ENCODE data around the gene MYO16.

MYO16 gene

DNA sequence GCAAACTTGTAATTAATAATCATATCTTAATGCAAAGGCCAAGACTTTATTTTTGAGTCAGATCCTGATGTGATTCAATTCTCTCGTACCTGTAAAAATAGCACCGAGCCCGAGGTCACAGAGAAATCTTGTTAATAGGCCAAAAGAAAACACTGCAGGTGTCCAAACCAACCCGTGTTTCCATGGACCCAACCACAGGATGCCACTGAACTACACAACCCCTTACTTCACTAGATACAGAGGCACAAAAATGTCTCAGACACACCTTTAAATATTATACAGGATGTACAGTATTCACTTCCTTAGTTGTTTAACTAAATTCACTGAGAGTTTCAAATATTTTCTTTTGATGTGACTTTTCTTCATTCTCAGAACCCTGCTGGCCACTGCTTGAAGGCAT, 530.9 kb downstream of the MYO16 start:
- DNase-seq: no peak

DNA sequence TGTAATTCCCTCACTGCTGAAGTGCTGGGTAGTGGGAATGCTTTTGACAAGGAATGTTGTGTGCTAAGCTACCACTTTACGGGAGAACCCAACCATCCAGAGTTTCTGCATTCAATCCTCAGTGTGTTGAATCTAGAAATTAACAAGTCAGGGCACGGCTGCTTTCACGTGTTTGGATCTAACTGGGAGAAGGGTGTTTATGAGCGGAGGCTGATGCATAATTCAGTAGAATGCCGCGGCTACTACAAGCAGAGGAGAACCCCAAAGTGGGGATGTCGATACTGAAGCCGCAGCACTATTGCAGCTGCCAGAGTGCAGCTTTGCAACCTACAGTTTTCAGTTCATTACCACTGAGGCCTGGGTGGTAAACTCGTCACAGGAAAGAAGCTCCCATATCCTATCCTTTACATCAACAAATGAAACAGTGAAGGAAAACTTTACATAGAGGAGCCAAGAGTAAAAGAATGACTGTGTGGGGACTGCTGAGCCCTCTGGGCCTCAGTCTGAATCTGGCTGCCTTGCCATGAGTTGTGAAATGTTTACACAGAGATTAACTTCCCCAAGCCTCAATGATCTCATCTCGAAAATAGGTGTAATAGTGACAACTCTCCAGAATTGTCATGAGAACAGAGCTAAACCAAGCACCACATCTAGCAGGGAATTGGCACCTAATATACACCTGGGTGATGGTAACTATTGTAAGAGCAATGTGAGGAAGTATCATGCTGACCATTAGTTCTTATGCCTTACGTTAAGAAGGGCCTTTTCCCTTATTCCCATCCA, 531.7 kb downstream of the MYO16 start:
- DNase-seq: no peak

DNA sequence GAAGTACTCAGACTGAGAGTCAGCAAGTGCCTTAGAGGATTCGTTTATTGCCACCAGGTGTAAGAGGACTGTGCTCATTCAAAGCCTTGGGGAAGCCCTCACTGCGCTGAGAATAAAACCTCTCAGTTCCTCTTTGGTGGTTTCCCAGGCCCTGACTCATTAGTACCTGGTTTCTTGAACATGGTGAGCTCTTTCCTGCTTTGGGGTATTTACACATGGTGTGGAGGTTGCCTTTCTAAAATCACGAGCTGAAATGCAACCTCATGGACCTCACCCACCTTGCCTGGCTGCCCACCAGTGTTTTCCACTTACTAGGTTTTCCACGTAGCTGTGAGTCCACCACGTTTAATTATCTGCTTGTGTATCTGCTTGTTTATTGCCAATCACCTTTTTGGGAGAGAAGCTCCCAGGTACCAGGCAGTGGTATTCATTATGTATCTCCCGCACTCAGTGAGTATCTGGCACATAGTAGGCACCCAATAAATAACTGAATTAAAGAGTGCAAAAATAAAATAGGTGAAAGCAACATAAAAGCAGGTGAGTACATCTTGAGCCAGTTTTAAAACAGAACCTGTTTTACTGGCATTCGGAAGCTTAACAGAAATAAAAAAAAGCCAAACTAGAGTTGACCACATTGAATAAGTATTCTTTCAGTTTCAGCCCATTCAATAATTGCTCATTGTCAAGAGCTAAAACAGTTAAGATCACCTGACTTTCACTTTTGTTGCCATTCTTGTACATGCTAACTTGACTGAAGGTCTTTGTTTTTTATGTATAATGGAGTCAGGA, 533.0 kb downstream of the MYO16 start:
- DNase-seq: no peak

DNA sequence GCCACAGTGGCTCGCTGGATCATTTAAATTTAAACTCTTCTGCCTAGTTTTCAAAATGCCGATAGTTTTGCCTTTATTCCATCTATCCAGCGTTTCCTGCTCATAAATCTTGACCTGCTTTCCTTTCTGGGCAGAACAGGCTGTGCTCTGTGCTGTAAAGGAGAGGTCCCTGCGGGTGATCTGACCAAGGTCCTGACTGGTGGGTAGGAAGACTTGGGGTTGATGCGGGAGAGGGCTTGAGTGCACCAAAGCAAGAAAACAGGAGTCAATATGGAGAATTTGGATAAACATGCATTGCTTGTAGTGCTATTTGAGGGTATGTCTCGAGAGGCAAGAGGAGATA, 533.6 kb downstream of the MYO16 start:
- no peak for DNase-seq

DNA sequence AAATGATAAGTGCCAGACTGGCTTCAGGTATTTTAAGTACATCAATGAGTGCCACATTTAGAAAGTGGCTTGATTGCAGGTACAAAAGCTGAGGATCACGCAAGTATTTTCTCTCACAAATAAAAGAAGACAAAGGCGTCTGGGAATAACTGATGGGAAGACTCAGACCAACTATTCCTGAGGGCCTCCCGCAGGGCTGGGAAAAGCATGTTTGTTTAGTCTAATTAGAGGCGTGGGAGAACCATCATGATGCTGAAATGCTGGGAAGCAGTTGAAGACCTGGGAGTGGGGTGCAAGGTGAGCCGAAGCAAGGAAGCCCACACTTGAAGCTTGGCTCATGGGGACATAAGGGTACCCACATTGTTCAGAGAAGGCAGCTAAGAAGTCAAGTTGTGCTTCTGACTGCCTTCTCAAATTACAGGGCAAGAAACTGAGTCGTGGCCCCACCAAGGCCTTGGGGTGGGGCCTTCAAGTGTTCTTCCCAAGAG, 536.0 kb downstream of the MYO16 start:
- no peak for DNase-seq

DNA sequence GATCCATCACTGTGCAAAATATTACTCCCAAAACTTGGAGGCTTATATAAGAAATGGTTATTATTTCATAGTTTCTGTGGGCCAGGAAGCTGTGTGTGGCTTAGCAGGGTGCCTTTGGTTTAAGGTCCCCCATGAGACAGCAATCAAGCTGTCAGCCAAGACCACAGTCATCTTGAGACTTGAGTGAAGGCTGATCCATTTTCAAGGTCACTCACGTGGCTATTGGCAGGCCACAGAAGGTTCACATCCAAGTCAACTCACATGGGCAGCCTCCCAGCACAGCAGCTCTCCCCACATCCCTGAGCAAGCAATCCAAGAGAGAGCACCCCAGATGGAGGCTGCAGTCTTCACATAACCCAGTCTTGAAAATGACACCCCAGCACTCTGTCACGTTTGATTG, 537.4 kb downstream of the MYO16 start:
- DNase-seq: no peak

DNA sequence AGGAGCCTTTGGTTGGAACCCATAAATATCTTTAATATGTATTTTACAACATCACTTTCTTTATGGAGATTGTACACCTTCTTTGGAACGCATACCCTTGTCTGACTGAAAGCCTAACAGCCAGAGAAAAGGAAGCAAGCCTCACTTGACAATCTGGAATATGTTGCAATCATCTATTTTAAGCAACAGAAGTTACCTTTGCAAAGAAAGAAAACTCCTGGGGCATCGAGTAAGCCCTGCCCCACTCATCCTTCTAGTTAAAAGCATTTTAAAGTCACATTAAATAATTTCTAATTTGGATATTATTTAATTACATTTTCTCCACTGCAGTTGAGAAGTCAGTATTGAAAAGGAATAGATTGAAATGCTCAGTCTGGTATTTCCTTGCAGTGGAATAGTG, 542.7 kb downstream of the MYO16 start:
- no peak for DNase-seq

DNA sequence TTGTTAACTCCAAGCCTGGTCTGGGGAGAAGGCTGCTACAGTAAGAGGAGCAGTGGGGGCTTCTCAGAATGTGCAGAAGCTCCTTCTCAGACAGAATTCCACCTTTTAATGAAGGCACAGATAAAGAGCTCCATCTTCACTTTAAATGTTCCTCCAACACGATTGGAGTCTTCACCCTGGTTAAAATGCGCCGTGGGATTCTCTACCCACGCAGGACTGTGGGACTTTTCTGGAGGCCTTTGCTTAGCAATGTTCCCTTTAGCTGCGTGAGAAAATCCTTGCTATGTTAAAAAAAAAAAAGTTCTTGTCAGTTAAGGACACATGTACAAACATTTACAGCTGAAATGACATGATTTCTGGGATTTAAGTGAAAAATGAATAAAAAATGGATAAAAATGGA, 546.3 kb downstream of the MYO16 start:
- DNase-seq: no peak

DNA sequence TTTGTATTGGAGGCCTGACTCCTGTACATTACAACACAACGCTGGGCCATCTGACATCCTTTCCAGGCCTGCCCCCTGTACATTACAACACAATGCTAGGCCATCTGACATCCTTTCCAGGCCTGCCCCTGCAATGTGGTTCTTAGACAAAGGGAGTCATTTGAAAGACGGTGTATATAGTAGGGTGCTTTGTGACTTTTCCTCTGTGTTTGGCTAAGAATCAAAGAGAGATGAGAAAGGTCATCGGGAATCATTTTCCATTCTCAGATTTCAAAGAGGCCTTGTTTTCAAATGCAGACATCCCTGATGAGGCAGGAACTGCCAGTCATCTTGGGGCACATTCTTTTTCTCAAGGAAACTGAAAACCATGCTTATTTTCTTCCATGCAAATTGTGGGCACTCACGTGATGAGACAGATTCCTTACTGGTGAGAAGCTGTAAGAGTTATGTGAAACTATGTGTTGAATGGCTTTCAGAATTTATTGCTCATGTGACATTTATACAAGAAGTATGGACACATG, 551.6 kb downstream of the MYO16 start:
- no peak for DNase-seq

DNA sequence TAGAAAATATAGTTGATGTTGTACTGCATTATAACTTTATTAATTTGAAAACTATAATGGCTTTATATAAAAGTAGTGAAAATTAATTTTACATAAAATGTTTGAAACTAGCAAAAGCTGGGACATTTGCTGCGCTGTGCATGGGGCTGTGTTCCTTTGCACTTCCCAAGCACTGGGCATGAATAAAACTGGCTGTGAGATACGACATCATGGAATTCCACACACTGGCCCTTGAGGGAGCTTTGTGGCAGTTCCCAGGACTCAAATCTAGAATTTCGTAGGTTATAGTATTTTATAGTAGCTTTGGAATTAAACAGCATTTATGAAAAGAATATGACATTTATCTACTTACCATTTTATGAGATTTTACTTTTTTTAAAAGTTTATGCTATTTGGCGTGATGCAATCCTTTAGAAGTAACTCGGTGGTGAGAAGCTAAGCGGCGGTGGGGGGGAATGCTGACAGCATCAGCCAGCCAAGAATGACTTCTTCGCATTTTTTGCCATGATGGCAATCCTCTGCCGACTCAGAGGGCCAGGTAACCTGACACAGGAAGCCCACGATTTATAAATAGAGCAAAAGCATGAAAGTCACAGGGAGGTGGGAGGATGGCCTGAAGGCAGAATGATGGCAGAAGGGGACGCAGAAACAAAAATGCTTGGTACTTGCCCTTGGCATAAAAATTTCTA, 553.5 kb downstream of the MYO16 start:
- no peak for DNase-seq

DNA sequence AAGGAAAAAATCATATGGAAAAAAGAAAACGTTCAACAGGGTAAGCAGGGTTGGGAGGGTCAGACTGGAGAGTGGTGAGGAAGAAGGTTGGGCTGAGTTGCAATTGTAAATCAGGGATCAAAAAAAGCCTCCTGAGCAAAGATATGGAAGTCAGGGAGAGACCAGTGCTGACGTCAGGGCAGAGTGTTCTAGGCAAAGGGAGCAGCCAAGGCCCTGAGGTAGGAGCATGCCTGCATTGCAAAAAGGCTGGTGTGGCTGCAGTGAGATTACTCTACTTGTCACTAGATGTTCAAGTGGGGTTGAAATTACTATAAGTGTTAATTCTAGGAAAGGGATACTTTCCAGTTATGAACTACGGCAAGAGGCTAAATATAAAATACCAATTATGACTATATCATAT, 562.0 kb downstream of the MYO16 start:
- DNase-seq: no peak

DNA sequence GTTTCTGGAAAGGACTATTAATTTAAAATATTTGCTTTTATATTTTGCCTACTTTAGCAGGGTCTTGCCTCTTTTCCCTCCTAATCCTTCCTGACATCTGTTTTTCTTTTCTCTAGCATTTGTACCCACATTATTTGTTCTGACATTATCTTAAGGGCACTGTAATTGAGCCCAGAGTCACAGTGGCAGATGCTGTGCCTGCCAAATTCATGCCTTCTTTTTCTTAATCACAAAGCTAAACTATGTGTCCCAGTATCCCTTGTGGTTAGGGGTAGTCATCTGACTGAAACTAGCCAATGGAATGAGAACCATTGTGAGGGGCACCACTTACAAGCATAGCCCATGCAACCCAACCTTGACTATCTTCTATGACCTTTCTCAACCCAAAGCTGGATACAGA, 562.9 kb downstream of the MYO16 start:
- no peak for DNase-seq

DNA sequence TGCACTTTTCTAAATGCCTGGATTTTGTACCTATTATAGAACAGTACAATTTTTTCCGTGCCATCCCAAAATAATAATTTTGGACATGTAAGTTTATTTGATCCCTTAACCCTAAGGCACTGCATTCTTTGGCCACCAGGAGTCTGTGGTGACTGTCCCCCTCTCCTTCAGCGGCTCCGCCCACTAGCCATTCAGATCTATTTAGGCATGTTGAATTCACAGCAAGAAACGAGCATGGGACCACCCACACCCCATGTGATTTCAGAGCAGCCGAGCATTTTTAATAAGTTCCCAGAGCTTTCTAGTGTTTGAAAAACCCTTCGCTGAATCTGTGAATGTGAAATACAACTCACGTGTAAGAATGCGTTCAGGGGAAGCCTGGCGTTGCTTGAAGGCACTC, 567.5 kb downstream of the MYO16 start:
- DNase-seq: no peak

DNA sequence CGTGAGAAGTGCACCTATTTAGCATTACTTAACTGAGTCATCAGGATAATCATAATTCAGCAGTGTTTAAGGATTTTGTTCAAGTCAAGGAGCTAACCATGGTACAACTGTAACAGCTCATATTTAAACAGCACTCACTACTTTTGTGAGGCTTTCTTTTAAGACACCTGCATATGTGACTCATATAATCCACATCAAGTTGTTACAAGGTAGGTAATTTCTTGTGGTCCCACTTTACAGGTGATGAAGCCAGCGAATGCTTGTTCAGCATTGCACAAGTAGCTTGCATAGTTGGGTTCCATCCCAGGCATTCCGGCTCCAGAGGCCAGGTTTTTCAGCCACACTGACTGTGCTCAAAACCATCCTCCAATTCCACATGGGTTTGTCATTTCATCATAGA, 569.2 kb downstream of the MYO16 start:
- no peak for DNase-seq

DNA sequence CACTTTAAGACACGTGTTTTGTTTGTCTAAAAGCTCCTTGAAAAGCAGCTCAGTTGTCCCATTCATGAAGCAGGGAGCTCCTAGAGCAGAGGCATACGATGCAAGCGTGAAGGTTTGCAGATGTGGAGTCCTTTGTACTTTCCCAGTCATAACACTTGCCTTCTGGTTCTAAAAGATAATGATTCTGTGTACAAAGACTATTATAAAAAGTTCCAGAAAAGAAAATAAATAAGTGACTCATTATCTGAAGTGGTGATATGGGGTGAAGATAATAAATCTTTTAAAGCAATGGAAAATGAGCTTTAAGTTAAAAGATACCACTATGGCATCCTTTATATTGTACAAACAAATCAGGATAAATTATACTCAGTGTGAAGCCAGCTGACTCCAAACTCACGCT, 569.9 kb downstream of the MYO16 start:
- no peak for DNase-seq

DNA sequence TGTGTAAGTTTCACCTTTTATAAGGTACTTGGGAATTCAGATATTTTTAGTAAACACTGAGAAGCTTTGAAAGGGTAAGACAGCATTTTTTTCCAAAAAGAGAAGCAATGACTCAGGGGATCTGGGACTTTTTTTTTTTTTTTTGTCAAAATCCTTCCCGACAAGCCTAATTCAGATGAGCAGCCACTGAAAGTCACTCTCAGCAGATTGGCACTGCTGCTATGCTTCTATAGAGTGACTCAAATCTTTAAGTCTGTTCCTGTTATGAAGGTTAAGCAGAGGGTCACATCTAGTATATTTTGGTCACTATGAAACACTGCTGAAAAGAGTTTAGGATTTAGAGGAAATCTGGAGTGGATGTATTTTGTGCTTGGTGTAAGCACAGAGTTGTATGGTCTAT, 571.1 kb downstream of the MYO16 start:
- no peak for DNase-seq

DNA sequence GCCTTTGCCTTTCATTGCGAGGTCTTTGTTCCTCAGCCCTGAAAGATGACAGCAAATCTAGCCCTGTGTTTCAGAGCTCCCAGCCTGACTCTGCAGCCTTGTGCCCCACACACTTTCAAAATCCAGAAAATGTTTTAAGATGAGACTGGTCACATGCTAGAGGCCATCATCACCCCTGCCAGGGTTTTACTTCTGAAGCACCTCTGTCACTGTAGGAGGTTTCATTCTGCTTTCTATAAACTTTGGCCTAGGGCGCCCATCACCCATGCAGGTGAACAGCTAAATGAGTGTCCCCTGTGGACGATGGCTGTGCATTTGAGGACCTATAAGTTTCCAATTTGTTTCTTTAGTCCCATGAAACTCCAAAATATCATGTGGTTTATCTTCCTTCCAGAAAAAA, 574.2 kb downstream of the MYO16 start:
- DNase-seq: no peak

DNA sequence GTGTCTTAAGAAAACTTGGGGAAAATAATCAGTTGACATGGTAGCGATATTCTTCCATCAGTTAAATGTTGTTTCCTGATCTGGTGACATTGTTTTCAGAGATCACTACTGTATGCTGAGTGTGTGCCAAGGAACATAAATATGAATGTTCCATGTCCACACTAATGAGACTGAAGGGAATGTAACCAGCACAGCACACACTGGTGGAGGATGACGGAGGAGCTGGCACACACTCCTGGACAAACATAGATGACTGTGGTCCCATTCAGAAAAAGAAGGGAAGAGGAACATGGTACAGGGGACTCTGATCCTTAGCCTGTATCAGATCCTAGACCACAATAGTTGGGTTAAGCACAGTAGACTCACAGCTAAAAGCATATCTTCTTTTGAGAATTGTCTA, 574.8 kb downstream of the MYO16 start:
- no peak for DNase-seq

DNA sequence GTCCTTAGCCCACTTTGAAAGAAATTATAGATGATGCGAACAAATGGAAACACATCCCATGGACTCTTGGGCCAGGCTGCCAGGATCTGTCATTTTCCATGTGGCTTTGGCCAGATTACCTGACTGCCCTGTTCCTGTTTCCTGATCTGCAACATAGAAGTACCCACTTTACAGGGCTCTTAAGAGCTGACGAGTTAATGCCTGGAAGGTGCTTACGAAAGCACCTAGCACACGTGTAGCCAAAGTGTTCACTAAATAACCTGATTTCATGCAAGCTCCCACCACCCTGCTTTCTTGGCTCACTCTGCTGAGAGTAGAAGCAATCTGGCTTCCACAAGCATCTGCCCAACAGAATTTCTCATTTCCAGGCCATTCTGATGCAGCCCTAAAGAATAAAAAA, 575.2 kb downstream of the MYO16 start:
- DNase-seq: no peak

DNA sequence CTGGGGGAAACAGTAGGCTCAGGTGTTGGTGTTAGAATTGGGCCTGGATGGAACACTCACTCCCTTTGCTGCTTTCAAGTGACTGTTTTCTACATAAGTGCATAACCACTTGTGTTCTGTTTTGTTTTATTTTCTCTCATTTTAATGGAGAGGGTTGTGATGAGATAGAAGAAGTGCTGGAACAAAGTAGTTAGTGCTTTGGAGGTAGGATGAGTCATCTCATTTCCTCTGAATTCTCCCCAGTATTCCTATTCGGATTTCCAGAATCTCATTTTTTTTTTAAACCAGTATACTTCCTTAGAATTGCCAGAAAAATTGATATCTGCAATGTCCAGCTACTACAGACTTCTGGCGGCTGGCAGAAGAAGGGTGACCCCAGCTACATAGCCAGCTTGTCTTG, 575.9 kb downstream of the MYO16 start:
- no peak for DNase-seq

DNA sequence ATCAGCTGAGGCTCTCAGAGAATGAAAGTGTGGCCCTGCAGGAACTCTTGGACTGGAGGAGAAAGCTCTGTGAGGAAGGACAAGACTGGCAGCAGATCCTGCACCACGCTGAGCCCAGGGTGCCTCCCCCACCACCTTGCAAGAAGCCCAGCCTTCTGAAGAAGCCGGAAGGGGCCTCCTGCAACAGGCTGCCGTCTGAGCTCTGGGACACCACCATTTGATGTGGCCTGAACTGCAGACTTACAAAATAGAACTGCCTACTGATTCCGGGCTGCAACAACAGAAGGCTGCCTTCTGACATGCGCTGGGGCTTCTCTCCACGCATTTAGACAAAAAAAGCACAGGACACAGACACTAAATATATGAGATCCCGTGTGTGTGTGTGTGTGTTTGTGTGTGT, 577.2 kb downstream of the MYO16 start:
- no peak for DNase-seq

DNA sequence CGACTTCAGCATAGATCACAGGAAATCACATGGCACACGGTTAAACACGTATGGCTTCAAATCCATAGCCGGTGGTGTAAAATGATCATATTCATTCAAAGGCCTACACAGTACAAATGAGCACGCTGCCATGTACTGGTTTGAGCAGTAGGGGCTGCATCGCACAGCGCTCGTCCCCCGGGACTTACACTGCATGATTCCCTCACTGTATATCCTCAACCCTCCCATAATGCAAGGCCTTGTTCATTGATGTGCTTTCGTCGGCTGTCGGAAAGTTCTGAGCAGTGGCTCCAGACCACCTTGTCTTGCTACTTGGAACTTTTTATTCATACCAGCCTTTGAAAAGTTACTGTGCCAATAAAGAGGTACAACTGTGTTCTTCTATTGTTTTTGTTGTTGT, 578.2 kb downstream of the MYO16 start:
- DNase-seq: no peak

DNA sequence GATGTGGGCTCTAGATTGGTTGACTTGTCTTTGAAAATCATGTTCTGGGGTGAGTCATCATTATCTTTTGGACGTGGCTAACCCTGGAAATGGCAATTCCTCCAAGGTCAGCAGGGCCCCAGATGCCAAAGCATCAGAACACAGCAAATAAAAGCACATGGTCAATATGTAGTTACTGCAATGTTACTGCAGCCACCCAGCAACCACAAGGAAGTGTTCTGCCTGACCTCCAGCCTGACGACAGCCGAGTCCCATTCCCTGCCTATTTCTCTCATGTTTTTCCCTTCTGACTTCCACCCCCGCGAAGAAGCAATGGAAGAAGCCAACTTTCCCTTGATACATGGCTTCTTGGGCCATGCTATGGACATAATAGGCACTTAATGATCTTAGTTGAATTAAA, 579.1 kb downstream of the MYO16 start:
- no peak for DNase-seq

DNA sequence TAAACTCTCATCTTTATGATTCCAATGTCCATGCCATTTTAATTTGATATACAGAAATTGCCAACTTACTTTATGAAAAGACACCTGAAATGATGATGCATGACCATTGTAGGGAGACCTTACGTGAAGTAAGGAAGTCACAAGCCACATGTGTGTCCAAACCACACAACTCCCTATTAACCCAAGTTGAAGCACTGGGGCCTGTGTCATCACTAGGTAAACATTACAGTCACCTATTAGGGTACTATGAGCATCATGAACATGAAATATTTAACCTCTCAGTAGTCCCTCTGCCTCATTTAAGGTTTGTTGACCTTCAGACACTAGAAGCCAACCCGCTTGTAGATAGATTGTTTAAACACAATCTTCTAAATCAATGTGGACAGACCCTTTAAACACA, 580.1 kb downstream of the MYO16 start:
- no peak for DNase-seq

Data from NCI-H446 treated with DMSO at 0.1 percent for 48 hours (cell line).